T47D (cell line): ENCODE measurements around the gene CCDC170.
A peak's percentile ranks its signal among the peaks of the same experiment; 100 is the strongest.

Experiments used
- DNase-seq, 2 experiments: peaks; one replicate each; pipeline versions ENCODE4 v3.0.0 to v3.0.0-alpha.2; 2011 to 2012; ENCODE audit warnings: low read depth in 1 of 2, low spot score in 1 of 2
- JUND ChIP-seq: IDR thresholded peaks from 2 replicates; pipeline ENCODE4 v1.6.1; 2012; ENCODE audit warnings: low read depth
- in situ Hi-C: cut with HindIII; loops from 2 replicates; pipeline ENCODE4 v1.10.0; 2016; ENCODE audit warnings: low sequenced_read_pairs, low pct_unique_long_range_greater_than_20kb

CCDC170 gene

GRCh38 chr6:151639750-151640149, 145.9 kb downstream of the CCDC170 start:
- in situ Hi-C loops: no loop called here
- peak in 1 of 2 experiments; percentile 49 for DNase-seq
- no peak for TF ChIP-seq JUND

- DNase-seq: no peak
- in situ Hi-C loops: no loop called here
- TF ChIP-seq JUND: no peak
These were observed 147.2 kb downstream of the CCDC170 start for GRCh38 chr6:151641028-151641427.

DNA sequence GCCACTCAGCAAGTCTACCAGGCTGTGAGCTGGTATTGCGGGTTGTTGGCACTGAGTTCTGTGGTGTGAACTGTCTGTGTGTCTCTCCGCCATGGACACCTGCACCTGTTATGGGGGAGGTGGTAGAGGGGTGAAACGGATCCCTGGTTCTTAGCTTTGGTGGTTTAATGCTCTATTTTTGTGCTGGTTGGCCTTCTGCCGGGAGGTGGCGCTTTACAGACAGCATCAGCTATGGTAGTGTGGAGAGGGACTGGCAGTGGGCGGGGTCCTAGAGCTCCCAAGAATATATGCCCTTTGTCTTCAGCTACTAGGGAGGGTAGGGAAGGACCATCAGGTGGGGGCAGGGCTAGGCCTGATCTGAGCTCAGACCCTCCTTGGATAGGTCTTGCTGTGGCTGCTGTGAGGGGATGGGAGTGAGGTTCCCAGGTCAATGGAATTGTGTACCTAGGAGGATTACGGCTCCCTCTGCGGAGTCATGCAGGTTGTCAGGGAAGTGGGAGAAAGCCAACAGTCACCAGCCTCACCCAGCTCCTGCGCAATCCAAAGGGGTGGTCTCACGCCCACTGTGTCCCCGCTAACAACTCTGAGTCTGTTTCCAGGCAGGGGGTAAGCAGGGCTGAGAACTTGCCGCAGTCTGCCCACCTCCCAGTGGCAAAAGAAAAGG, 154.3 kb downstream of the CCDC170 start:
- peak in 1 of 2 experiments; percentile 74 for DNase-seq
- in situ Hi-C loops: no loop called here

GRCh38 chr6:151649835-151650234, 156.0 kb downstream of the CCDC170 start:
- TF ChIP-seq JUND: no peak
- in situ Hi-C loops: no loop called here
- no peak for DNase-seq

More for the DNA sequence above, 154.3 kb downstream of the CCDC170 start:
- TF ChIP-seq JUND: no peak

GRCh38 chr6:151651639-151652038, 157.8 kb downstream of the CCDC170 start:
- TF ChIP-seq JUND: no peak
- no peak for DNase-seq
- in situ Hi-C loops: no loop called here

DNA sequence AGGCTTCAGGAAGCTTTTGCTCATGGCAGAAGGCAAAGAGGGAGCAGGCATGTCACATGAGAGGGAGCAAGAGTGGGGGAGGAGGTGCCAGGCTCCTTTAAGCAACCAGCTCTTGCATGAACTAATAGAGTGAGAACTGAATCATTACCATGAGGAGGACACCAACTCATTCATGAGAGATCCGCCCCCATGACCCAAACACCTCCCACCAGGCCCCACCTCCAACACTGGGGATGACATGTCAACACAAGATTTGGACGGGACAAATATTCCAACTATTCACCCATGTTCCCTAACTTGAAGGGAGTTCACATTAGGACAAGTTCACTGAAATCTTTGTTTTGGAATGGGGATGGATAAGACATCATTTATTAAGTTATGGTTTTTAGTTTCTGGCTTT, 158.5 kb downstream of the CCDC170 start:
- DNase-seq: peak in 1 of 2 experiments; percentile 93
- TF ChIP-seq JUND: no peak
- in situ Hi-C loops: no loop called here

DNA sequence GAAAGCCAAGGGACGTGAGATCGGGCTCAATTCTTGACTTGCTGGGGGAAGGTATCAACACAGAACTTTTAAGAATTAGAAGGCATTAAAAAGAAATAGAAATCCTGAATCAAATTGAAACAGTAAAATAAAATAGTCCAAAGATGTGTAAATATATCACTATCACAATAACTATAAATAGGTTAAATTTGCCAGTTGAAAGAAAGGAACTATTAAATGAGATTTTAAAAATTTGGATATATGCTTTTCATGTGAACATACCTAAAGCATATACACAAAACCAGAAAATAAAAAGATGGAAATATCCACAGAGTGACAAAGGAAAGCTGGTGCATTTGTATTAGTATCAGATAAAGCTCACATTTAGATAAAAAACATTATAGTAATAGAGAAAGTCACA, 161.3 kb downstream of the CCDC170 start:
- DNase-seq: no peak
- no peak for TF ChIP-seq JUND
- in situ Hi-C loops: no loop called here

DNA sequence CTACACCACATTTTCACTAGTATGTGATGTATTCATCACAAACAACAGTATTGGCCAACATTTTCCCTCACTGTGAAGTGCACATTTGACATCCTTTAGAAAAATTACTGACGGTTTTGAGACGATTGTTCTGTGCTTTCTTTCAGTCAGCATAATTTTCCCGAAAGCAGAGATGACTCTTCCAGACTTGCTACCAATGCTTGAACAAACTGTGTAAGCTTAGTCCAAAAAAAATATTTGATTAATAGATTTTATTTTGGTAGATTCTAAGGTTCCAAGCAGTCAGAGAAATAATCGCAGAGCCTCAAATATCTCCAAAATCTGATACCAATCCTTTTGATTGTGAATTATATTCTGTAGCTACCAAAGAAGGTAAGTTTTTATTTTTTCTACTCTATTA, 162.6 kb downstream of the CCDC170 start:
- DNase-seq: no peak
- in situ Hi-C loops: no loop called here
- no peak for TF ChIP-seq JUND

- peak; percentile 94 for TF ChIP-seq JUND
- in situ Hi-C loops: no loop called here
- DNase-seq: peak in 1 of 2 experiments; percentile 93
These were observed 164.3 kb downstream of the CCDC170 start for GRCh38 chr6:151658091-151658490.

DNA sequence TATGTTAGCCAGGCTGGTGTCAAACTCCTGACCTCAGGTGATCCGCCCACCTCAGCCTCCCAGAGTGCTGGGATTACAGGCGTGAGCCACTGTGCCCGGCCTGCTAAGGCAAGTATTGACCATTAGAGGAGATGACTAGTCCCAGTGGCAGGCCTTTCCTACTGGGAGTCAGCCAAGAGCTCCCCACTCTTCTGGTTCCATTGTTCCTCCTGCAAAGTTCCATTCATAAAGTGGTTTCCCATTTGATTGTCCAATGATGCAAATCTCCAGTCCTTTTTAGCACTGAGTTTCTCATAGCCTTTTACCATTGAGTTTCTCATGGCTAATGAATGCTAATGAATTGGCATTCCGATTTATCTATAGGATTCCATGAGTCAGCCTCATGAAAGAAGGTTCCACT, 165.4 kb downstream of the CCDC170 start:
- no peak for TF ChIP-seq JUND
- in situ Hi-C loops: no loop called here
- peak in 1 of 2 experiments; percentile 70 for DNase-seq

- TF ChIP-seq JUND: no peak
- in situ Hi-C loops: no loop called here
These were observed 167.7 kb downstream of the CCDC170 start for GRCh38 chr6:151661509-151661908.

DNA sequence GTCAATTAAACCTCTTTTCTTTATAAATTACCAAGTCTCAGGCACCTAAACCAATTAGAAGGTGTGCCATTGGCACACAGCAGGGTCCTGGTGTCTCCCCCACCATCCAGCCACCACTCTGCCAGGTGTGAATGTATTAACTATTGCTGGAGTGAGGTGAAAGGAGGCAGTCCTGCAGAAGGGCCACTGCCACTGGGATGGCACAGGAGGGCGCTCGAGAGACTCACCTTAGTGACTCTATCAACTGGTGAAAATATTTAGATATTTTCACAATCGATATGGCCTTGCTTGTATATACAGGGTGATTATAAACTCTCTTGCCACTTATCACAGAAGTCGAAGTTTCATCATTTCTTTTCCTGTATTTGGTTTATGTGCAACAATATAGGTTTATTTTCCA, 168.1 kb downstream of the CCDC170 start:
- peak in 1 of 2 experiments; percentile 60 for DNase-seq
- in situ Hi-C loops: no loop called here
- TF ChIP-seq JUND: no peak

More at GRCh38 chr6:151661509-151661908, 167.7 kb downstream of the CCDC170 start:
- peak in 1 of 2 experiments; percentile 66 for DNase-seq

GRCh38 chr6:151663559-151663958, 169.7 kb downstream of the CCDC170 start:
- in situ Hi-C loops: no loop called here
- TF ChIP-seq JUND: no peak
- DNase-seq: no peak

GRCh38 chr6:151664390-151664789, 170.6 kb downstream of the CCDC170 start:
- TF ChIP-seq JUND: peak; percentile 80; the same call in 1 of the 2 replicates
- peak in 1 of 2 experiments; percentile 61 for DNase-seq
- in situ Hi-C loops: no loop called here
